ENCODE measurements around the gene ANGPTL5.
"Not testable (repeated sequence)": the region's sequence is repeated elsewhere in the genome, so short reads cannot be mapped to it uniquely, and the experiment has no call there.

ANGPTL5 gene

DNA sequence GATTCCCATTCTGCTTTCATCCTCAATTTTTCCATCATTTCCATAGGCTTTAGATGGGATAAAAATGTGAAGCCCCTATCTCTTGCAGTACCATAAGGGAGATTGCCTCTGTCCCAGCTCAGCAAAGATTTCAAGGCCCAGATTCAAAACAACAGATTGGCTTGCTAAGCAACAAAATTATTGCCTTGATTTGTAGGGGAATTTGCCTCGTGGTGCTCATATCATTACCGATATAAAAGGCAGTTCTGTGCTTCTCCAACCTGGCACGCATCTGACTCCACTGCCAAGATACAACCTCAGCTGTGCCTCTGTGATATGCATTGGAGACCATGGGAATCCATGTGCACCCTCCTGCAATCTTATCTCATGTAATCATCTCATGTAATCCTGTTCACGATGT is 26.6 kb downstream of the ANGPTL5 start:
- no peak for DNase-seq (ENCODE audit: low read depth in 2 of 2, low spot score in 1 of 2)

DNA sequence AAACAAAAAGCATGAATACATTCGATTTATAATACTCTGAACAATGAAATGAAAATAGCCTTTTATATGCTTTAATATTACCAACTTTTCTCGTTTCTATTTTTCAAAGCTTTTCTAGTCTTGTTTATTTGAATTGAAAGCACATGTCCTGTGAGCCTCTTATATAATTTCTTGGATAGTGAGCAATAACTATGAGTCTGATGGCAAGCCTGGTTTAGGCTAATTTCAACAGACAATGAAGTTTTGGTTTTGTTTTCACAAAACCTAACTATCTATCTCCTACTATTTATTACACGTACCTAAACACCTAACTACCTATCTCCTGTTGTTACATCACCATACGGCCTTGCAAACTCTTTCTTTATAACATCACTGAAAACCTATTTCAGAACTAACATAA is 30.7 kb downstream of the ANGPTL5 start:
- no peak for DNase-seq (ENCODE audit: low read depth in 2 of 2, low spot score in 1 of 2)

DNA sequence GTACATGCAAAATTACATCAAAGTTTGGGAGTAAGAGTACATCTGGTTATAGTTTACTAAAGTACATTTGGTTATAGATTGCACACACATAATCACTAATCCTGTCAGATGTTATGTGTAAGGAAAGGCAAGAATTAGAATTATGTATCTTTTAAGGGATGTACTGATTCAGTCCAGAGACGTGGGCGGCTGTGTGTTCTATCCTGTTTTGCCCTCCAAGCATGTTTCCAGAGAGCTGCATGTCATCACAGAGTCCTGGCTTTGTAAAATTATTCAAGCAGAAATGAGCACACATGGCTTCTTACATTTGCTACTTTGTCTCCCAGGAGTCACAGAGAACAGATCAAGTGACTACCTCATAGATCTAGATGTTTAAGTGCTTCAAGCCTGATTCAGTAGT is 34.7 kb downstream of the ANGPTL5 start:
- DNase-seq (ENCODE audit: low read depth in 2 of 2, low spot score in 1 of 2), result no peak

DNA sequence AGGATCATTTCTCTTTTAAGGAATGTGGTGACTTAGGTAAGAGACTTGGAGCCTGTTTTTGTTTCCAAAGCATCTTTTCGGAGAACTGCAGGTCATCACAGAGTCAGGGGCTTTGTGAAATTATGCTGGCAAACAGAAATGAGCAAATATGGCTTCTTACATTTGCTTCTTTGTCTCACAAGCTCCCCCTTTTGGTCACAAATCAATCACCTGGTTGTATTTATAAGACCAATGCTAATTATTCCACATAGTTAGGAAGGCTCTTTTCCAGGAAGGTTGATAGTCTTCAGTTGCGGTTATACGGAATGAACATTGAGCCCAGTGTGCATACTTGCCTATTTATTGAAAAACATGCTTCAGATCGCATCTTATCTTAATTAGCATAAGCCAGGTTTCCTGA is 36.1 kb downstream of the ANGPTL5 start:
- DNase-seq (ENCODE audit: low read depth in 2 of 2, low spot score in 1 of 2), result no peak

DNA sequence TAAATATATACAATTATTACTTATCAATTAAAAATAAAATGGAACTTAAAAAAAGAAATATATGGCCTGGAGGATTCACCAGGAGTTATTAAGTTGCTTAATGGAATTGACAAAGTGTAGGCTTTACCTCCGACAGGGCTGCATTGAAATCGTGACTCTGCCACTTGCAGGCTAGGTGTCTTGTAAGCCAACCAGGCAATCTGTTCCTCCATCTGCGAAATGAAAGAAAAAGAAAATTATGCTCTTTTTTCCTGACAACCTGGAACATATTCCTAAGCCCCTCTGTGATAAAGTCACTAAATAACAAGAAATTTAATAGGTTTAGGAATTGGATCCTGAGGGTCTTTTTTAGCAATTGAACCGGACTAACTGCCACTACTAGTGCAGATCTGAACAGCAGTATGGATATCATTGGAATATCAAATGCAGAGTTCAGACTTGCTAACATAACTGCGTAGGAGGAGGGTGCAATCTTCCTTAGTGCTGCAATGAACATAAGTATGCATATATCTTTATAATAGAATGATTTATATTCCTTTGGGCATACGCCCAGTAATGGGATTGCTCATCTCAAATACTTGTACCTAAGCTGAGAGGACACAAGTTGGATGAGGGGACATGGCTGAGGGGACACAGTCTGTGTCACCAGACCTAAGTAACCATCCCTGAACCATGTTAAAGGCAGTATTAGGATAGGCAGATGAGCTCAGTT is 44.0 kb downstream of the ANGPTL5 start:
- no peak for DNase-seq (ENCODE audit: low read depth in 2 of 2, low spot score in 1 of 2)

DNA sequence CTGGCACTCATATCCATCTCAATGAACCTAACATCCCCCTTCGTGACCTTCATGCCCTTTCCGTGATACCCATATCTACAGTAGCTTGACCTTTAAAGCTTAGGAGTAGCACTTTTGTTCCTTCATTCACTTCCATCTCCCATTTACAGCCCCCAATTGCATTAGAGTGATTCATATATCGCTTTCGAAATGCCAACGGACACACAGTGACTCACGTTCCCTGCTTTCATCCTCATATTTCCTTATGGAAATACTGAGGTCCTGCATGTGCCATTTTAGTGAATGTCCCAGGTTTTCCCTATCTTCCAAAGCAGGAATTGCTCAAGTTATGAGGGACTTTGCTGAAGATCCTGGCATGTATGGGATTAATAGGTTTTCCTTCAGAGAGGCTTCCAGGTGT is 45.8 kb downstream of the ANGPTL5 start:
- no peak for DNase-seq (ENCODE audit: low read depth in 2 of 2, low spot score in 1 of 2)

DNA sequence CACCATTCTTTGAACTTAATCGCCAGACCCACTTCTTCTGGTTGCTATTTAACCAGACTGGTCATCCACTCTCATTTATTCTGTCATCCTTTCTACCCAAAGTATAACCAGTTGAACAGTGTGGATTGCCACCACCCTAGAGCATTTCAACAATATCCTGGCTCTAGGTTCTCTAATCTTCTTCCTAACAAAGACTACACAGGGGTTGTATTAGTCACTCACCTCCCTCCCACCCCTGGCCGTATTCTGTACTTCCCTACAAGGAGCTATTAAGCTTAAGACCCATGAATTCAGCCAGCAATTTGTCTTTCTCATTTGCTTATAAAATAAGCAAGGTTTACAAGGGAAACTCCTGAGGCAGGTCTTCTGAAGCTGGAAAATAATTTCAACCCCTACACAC is 48.4 kb downstream of the ANGPTL5 start:
- DNase-seq (ENCODE audit: low read depth in 2 of 2, low spot score in 1 of 2), result no peak

DNA sequence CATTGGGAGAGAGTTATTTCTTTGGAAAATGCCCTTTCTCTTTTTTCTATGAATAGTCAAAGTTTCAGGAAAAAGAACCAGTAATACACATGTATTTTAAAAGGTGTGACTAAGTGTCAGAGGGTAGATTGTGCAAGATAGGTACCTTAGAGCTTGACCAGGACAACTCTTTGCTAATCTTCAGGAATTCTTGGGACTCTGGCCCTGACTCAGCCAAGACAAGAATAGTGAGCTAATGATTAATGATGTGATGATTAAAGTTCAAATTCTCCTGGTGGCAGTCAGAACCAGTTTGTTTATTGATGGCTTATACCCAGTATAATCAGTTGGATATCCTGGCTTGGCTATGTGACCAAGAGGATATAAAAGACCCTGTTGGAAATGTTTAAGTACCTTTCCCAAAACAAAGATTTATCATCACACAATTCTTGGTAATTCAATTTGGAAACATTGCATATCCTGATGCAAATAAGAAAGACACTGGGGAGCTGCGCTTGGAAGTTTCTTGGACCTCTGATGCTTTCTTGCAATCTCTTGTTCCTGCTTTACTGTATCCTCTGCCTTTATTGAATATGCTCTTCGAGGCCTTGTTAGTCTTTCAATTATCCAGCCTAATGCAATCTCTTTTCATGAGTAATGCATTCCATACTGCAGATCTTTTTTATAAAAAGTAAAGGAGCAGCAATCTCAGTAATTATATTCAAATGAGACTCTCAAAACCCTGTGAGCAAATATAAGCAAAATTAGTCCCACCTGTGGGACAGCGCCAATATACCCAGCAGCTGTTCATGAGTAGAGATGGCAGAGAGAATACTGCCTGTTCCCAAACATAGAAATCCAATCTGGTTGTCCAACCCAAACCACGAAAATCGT is 49.5 kb downstream of the ANGPTL5 start:
- DNase-seq (ENCODE audit: low read depth in 2 of 2, low spot score in 1 of 2), result no peak

DNA sequence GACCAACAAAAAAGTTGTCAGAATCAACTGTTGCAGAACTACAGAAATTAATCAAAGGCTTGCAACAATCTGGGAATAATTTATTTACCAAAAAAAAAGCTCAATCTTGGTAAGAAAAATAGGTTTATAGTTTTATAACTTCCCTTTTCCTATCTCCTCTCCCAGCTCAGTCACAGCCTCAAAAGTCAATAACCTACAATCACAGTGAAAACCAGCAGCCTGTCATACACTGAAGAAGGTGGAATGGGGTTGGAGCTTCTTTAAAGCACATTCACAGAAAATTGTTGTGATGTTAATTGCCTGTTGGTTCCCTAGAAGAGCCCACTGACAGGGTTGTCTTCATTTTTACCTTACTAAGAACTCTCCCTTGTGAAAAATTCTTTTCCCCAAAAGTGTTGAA is 52.2 kb downstream of the ANGPTL5 start:
- no peak for DNase-seq (ENCODE audit: low read depth in 2 of 2, low spot score in 1 of 2)

DNA sequence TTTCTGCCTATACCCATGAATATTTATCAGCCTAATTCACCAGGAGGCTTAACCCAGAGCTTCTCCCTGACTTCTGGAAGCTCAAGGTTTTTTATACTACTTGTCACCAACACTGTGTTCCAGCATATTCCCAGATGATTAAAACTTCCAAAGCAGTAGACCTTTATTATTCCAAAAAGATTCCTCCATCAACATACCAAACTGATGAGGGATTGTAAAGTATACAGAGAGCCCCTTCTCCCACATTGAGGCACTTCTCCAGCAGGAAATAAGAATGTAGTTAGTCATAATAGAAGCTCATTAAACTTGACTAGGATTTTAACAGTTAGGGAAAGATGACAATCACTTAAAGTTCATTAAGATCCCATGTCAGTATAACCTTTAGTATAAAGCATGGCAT is 53.0 kb downstream of the ANGPTL5 start:
- DNase-seq (ENCODE audit: low read depth in 2 of 2, low spot score in 1 of 2), result no peak

DNA sequence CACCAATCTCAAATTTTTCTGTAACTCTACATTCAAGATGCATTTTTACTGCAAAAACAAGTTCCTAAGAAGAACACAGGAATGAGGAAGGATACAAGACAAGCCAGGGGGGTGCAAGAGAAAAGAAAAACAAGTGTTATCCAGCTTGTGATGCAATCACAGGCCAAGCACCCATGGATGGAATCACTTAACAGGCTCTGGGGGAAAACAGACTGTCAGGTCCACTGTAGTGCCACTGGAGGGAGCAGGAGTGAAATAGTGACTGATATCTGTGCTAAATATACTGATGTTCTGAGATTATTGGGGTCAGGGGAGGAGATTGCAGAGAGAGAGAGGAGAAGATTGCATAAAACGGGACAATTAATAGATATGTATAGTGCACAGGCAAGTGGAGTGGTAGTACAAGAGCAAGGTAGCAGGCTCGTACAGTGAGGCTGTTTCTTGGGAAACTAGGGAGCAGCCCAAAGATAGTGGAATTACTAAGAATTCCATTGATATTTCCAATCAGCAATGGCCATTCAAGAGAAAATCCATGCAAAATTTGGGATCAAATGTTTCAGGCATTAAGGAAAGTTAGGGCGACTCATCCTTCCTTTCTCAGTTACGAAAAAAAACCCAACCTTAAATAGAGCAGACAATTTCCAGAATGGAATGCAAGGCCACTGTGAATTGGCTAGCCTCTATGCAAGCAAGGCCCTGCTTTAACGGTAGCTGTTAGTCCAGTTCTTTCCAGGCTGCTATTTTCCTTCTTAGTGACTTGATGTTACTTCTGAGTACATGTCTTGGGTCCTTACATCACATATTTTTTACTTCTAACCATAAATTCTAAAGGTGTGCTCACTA is 53.7 kb downstream of the ANGPTL5 start:
- DNase-seq (ENCODE audit: low read depth in 2 of 2, low spot score in 1 of 2), result no peak

DNA sequence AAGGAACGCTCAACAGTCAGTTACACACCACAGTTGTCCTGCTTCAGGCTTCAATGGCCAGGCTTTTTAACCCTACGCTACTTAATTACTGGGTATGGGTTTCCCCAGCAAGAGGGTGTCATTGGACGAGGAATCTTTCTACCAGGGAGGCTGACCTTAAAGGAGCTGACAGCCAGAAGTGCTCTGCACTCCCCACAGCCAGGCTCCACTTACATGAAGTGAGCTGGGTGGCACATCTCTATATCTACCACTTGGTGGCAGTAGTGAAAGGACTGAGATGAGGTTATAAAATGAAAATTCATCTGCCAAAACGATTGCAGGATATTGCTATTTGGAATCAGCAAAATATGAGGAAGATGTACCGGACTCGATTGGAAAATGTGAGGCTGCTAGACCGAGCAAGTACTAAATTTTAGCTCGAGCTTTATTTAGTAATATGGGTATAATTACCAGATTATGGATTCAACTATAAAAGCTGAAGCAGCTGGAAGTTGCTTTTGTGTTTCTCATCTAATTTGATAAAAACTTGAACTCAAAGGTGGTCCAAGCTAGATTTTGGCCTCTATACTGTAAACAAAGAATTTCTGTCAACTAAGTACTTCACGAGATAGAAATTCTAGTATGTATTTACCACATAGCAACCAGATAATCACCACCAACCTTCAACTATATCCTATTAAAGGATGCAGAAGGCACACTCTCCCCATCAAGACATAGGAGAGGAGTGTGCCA is 55.5 kb downstream of the ANGPTL5 start:
- DNase-seq (ENCODE audit: low read depth in 2 of 2, low spot score in 1 of 2), result no peak

DNA sequence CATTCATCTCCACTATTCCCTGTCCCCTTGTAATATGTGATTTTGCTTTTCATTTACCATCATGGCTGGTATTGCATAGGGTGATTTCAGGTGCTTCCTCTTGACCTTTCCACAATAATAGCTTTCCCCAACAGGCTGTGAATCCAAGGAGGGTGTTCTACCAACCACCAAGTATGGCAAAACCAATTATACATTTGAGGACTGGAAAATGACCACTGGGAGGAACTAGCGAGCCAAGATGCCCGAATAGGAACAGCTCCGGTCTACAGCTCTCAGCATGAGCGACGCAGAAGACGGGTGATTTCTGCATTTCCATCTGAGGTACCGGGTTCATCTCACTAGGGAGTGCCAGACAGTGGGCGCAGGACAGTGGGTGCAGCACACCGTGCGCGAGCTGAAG is 64.1 kb downstream of the ANGPTL5 start:
- DNase-seq (ENCODE audit: low read depth in 2 of 2, low spot score in 1 of 2), result not testable (repeated sequence)

DNA sequence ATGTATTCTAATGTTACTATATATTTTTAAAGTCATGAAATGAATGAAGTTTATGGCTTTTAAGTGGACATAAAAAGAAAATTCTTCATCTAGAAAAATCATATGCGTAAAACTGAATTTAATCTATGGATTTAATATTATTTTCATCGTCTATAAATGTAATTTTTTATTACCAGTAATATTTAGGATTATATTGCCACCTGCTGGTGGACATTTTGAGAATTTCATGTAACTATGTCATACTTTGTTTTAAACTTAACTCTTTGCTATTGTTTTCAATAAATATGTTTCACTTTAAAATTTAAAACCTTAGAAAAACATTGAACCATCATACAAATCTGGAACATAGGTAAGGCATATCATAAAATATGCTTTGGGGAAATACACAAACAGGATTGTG is 68.1 kb downstream of the ANGPTL5 start:
- DNase-seq (ENCODE audit: low read depth in 2 of 2, low spot score in 1 of 2), result no peak

DNA sequence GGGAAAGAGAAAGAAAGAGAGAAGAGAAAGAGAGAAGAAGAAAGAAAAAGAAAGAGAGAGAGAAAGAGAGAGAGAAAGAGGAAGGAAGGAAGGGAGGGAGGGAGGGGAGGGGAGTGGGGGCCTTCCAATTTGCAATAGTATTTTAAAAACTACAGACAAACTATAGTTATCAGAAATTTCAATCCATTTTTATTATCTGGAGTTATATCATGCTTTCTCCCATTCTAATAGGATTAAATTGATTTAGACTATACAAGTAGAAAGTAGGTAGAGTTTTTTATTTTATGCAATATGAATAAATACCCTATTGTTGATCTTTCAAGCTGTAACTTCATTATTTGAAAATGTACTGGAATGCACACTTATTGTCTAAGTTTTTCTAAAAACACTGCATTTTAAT is 71.7 kb downstream of the ANGPTL5 start:
- no peak for DNase-seq (ENCODE audit: low read depth in 2 of 2, low spot score in 1 of 2)

DNA sequence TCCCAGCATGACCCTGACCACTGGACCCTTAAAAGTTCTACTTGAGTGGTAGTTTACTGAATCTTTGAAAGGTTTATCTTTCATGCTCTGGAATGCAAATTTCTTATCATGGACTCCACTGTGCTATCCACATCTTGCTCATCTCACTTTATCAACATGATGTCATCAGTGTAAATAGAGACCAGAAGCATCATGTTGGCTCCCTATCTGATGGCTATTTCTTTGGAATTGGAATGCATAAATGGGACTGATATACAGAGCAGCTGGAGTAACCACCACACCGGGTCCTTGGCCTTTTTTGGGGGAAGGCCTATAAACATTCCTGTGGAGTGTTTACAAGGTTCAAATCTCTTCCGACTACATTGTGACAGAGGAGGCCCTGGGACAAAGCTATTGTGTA is 75.6 kb downstream of the ANGPTL5 start:
- DNase-seq (ENCODE audit: low read depth in 2 of 2, low spot score in 1 of 2), result no peak
